ENCODE measurements around the gene DDO. TPM values are rescaled to one million over a fixed set of nuclear protein-coding genes. Genes with fewer than 3 reads are reported as not detected.

DDO gene
- total and polyA plus RNA-seq, 2 of the 4 experiments (the other 2 are of a cell fraction) = 0.15 to 0.18 TPM

DNA sequence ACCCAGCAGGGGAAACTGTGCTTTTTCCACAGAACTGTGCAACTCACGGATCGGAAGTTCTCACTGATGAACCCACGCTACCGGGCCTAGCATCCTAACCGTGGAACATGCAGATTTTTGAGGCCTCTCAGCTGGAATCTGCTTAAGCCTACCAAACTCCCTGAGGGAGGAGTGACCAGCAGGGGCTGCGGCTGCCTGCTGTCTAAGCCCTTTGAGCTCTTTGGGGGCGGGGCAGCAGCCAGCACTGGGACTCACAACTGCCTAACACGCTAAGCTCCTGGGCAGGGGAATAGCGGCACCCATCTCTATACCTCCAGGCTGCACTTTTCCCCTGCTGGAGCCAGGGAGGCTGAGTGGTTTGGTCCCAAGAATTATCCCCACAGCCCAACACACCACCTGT is 36.8 kb downstream of the DDO start:
- H3K4me2 ChIP-seq (ENCODE audit: low read depth, low read length) = no peak overlapping the region
- dilution Hi-C loops (cut with HindIII; ENCODE audit: low sequenced_read_pairs, unreplicated experiment) (no loop called here), intact Hi-C loops (cut with micrococcal nuclease) (no loop called here), in situ Hi-C loops (cut with MboI; ENCODE audit: low sequenced_read_pairs) (no loop called here)
- DNase-seq (no peak), ATAC-seq (ENCODE audit: low read depth) (no peak)
- no peak overlapping the region for H2AK9ac ChIP-seq (replicated peaks; ENCODE audit: low read depth, low read length, poor library complexity)
- H3K4me3 ChIP-seq (ENCODE audit: insufficient read depth, low read depth, low read length) = no peak overlapping the region
- no peak overlapping the region for H3K56ac ChIP-seq (ENCODE audit: extremely low read depth, insufficient read depth, low read length)
- H2AK5ac ChIP-seq (ENCODE audit: low read depth, low read length) = no peak overlapping the region
- H3K4ac ChIP-seq (ENCODE audit: low read depth, low read length) = no peak overlapping the region
- H3K79me1 ChIP-seq (ENCODE audit: low read depth in 1 of 2, low read length in 2 of 2) = no peaks in the 10 kb centered on the region
- no peaks in the 10 kb centered on the region for H3K36me3 ChIP-seq (ENCODE audit: control insufficient read depth, insufficient read depth, low read length)
- H2BK15ac ChIP-seq (ENCODE audit: low read depth, low read length) = no peak overlapping the region
- H3K9ac ChIP-seq (ENCODE audit: low read depth, low read length) = no peak overlapping the region
- POLR2A ChIA-PET (ENCODE audit: unreplicated experiment) = no interaction called here
- no peaks in the 10 kb centered on the region for H3K9me3 ChIP-seq (ENCODE audit: control insufficient read depth, insufficient read depth, low read length)
- 63% methylated on average over 7 of the region's 9 CpGs; no CpG with 5 or more reads in 1 of the 2 experiments for WGBS, 2 experiments (ENCODE audit: extremely low coverage in 2 of 2, insufficient read length in 1 of 2)
- no peak overlapping the region for H4K91ac ChIP-seq (ENCODE audit: insufficient read depth, low read depth, low read length)
- no peaks in the 10 kb centered on the region for H3K9me1 ChIP-seq (ENCODE audit: insufficient read depth, low read length)
- no peak overlapping the region for H3K14ac ChIP-seq (replicated peaks; ENCODE audit: low read depth, low read length)
- CTCF ChIA-PET = no interaction called here
- H3K18ac ChIP-seq (ENCODE audit: low read depth, low read length) = no peak overlapping the region
- no peak overlapping the region for H2BK5ac ChIP-seq (ENCODE audit: low read depth, low read length, poor library complexity, severe bottlenecking)
- TF ChIP-seq FOS (IDR thresholded peaks at IDR 0.05; ENCODE audit: low read depth, low read length) (no peak), ELK1 (IDR thresholded peaks at IDR 0.05; ENCODE audit: borderline replicate concordance, low read depth, low read length) (no peak), BHLHE40 (IDR thresholded peaks at IDR 0.05; ENCODE audit: low read depth, low read length) (no peak), MAFK (IDR thresholded peaks at IDR 0.05; ENCODE audit: low read depth, low read length) (no peak), RAD21 (IDR thresholded peaks at IDR 0.05; ENCODE audit: low read length) (no peak), POLR2A (IDR thresholded peaks at IDR 0.05; ENCODE audit: low read depth, low read length) (no peak), RCOR1 (IDR thresholded peaks at IDR 0.05; ENCODE audit: insufficient replicate concordance, low read length) (no peak), RFX5 (IDR thresholded peaks at IDR 0.05; ENCODE audit: low read depth, low read length) (no peak), MAZ (IDR thresholded peaks at IDR 0.05; ENCODE audit: borderline replicate concordance, low read depth, low read length) (no peak), CEBPB (IDR thresholded peaks at IDR 0.05; ENCODE audit: low read depth, low read length) (no peak)
- TF ChIP-seq, protein P1, sequence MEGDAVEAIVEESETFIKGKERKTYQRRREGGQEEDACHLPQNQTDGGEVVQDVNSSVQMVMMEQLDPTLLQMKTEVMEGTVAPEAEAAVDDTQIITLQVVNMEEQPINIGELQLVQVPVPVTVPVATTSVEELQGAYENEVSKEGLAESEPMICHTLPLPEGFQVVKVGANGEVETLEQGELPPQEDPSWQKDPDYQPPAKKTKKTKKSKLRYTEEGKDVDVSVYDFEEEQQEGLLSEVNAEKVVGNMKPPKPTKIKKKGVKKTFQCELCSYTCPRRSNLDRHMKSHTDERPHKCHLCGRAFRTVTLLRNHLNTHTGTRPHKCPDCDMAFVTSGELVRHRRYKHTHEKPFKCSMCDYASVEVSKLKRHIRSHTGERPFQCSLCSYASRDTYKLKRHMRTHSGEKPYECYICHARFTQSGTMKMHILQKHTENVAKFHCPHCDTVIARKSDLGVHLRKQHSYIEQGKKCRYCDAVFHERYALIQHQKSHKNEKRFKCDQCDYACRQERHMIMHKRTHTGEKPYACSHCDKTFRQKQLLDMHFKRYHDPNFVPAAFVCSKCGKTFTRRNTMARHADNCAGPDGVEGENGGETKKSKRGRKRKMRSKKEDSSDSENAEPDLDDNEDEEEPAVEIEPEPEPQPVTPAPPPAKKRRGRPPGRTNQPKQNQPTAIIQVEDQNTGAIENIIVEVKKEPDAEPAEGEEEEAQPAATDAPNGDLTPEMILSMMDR (conservative IDR thresholded peaks at IDR 0.05; ENCODE audit: low read depth, low read length) = no peak
- H4K8ac ChIP-seq (ENCODE audit: low read depth in 2 of 2, low read length in 2 of 2) = no peak overlapping the region
- no peak overlapping the region for H2AFZ ChIP-seq (replicated peaks; ENCODE audit: low read length, poor library complexity)
- H3K27ac ChIP-seq (ENCODE audit: insufficient read depth, low read length) = no peak overlapping the region
- no peaks in the 10 kb centered on the region; the same call in 1 of the 2 replicates for H3K27me3 ChIP-seq (ENCODE audit: control insufficient read depth, insufficient read depth, low read length)
- no peak overlapping the region for H3K23ac ChIP-seq (ENCODE audit: low read depth, low read length)
- H3K4me1 ChIP-seq (ENCODE audit: control insufficient read depth, insufficient read depth, low read length) = no peaks in the 10 kb centered on the region
- no peaks in the 10 kb centered on the region for H4K20me1 ChIP-seq (ENCODE audit: insufficient read depth, low read length)
- no TSS peak for BruUV-seq (replicated peaks)
- H4K5ac ChIP-seq (ENCODE audit: low read depth, low read length) = no peak overlapping the region
- no peak overlapping the region for H2BK20ac ChIP-seq (ENCODE audit: low read depth, low read length)
- no peak overlapping the region for H2BK120ac ChIP-seq (ENCODE audit: low read depth, low read length)
